WTC11 (cell line): ENCODE data around the gene INSM2. TPM values are rescaled to one million over a fixed set of nuclear protein-coding genes. Genes with fewer than 3 reads are reported as not detected.

Experiments used
- ATAC-seq: fragments of 200-7000 bp; cut with Tn5 transposase; 2 replicates; pipeline ENCODE4 v1.10.0; 2021; ENCODE audit warnings: mild to moderate bottlenecking, moderate library complexity
- CTCF ChIA-PET: fragments of 300-600 bp; sonication (Branson Sonifier 250); formaldehyde crosslinking; loops from one replicate; lab custom pipeline; 2021; ENCODE audit warnings: antibody characterized with exemption; lab: Charles Lee
- POLR2A ChIA-PET: fragments of 350-600 bp; sonication (Branson Sonifier 250); formaldehyde crosslinking; loops from one replicate; lab custom pipeline; 2021; ENCODE audit warnings: antibody characterized with exemption; lab: Charles Lee
- DNase-seq: peaks from one replicate; pipeline ENCODE4 v3.0.0; 2021; ENCODE audit warnings: low spot score
- H3K27ac Mint-ChIP-seq: 2 replicates; pipeline ENCODE4 v1.8.0; 2021; ENCODE audit warnings: mixed read lengths
- H3K27me3 Mint-ChIP-seq: 2 replicates; pipeline ENCODE4 v1.8.0; 2021; ENCODE audit warnings: low read depth, mild to moderate bottlenecking, moderate library complexity, mixed read lengths
- H3K36me3 Mint-ChIP-seq: 2 replicates; pipeline ENCODE4 v1.8.0; 2021; ENCODE audit warnings: mixed read lengths
- H3K4me1 Mint-ChIP-seq: 2 replicates; pipeline ENCODE4 v1.8.0; 2022; ENCODE audit warnings: mixed read lengths
- H3K4me3 Mint-ChIP-seq: 2 replicates; pipeline ENCODE4 v1.8.0; 2021; ENCODE audit warnings: mild to moderate bottlenecking, moderate library complexity, mixed read lengths
- H3K9me3 Mint-ChIP-seq: 2 replicates; pipeline ENCODE4 v1.8.0; 2021; ENCODE audit warnings: mixed read lengths
- ETV6 ChIP-seq: sonication (generic); formaldehyde crosslinking; IDR thresholded peaks from 2 replicates; pipeline ENCODE4 v1.8.1; 2022; ENCODE audit warnings: mild to moderate bottlenecking, missing genetic modification reagents
- FOXJ3 ChIP-seq: sonication (generic); formaldehyde crosslinking; IDR thresholded peaks from 2 replicates; pipeline ENCODE4 v1.9.0; 2021; ENCODE audit warnings: missing genetic modification reagents, mild to moderate bottlenecking, borderline replicate concordance
- GRHL2 ChIP-seq: fragments of 250-450 bp; sonication (Bioruptor Pico); IDR thresholded peaks from 2 replicates; pipeline ENCODE4 v1.8.0; 2022; ENCODE audit warnings: mild to moderate bottlenecking, moderate library complexity; ENCODE audit not compliant: insufficient replicate concordance, severe bottlenecking
- HMGA2 ChIP-seq: fragments of 250-450 bp; sonication (Bioruptor Pico); IDR thresholded peaks from 2 replicates; pipeline ENCODE4 v1.4.0; 2021; ENCODE audit warnings: mild to moderate bottlenecking, moderate library complexity
- KAT7 ChIP-seq: sonication (generic); formaldehyde crosslinking; IDR thresholded peaks from 2 replicates; pipeline ENCODE4 v1.8.1; 2023; ENCODE audit warnings: missing genetic modification reagents, mild to moderate bottlenecking, borderline replicate concordance
- NFYB ChIP-seq: sonication (generic); formaldehyde crosslinking; conservative IDR thresholded peaks from 2 replicates; pipeline ENCODE4 v1.8.0; 2022; ENCODE audit warnings: low read depth, missing genetic modification reagents
- OVOL2 ChIP-seq: fragments of 250-450 bp; sonication (Bioruptor Pico); IDR thresholded peaks from 2 replicates; pipeline ENCODE4 v1.9.0; 2021; ENCODE audit warnings: mild to moderate bottlenecking, borderline replicate concordance
- PRRX2 ChIP-seq: fragments of 250-450 bp; sonication (Bioruptor Pico); IDR thresholded peaks from 2 replicates; pipeline ENCODE4 v1.8.0; 2021; ENCODE audit warnings: mild to moderate bottlenecking
- RORB ChIP-seq: fragments of 250-450 bp; sonication (Bioruptor Pico); IDR thresholded peaks from 2 replicates; pipeline ENCODE4 v1.9.0; 2021; ENCODE audit warnings: mild to moderate bottlenecking
- SOX15 ChIP-seq: fragments of 250-450 bp; sonication (Bioruptor Pico); IDR thresholded peaks from 2 replicates; pipeline ENCODE4 v1.9.0; 2021; ENCODE audit warnings: mild to moderate bottlenecking
- TP53 ChIP-seq: sonication (generic); formaldehyde crosslinking; IDR thresholded peaks from 2 replicates; pipeline ENCODE4 v1.8.1; 2023; ENCODE audit warnings: mild to moderate bottlenecking, missing genetic modification reagents
- ZNF121 ChIP-seq: sonication (generic); formaldehyde crosslinking; IDR thresholded peaks from 2 replicates; pipeline ENCODE4 v1.8.0; 2023; ENCODE audit warnings: missing genetic modification reagents
- ZNF396 ChIP-seq: fragments of 250-450 bp; sonication (Bioruptor Pico); IDR thresholded peaks from 2 replicates; pipeline ENCODE4 v1.8.0; 2021; ENCODE audit warnings: mild to moderate bottlenecking, moderate library complexity, borderline replicate concordance
- ZNF416 ChIP-seq: fragments of 250-450 bp; sonication (Bioruptor Pico); IDR thresholded peaks from 2 replicates; pipeline ENCODE4 v1.9.0; 2021; ENCODE audit warnings: mild to moderate bottlenecking, inconsistent platforms
- ZNF423 ChIP-seq: fragments of 250-450 bp; sonication (Bioruptor Pico); IDR thresholded peaks from 2 replicates; pipeline ENCODE4 v2.1.2; 2022; ENCODE audit warnings: mild to moderate bottlenecking, moderate library complexity
- total RNA-seq: library from RNA; stranded (reverse); gene quantifications from 3 replicates; pipeline ENCODE4 v1.2.3, GENCODE V29; 2021
- TF ChIP-seq, protein P1 (sequence below): sonication (generic); formaldehyde crosslinking; IDR thresholded peaks from 2 replicates; pipeline ENCODE4 v1.8.1; 2023; ENCODE audit warnings: mild to moderate bottlenecking, moderate library complexity, missing genetic modification reagents
- TF ChIP-seq, protein P2 (sequence below): sonication (generic); formaldehyde crosslinking; IDR thresholded peaks from 2 replicates; pipeline ENCODE4 v1.8.0; 2022; ENCODE audit warnings: missing genetic modification reagents
- TF ChIP-seq, protein P3 (sequence below): sonication (generic); formaldehyde crosslinking; IDR thresholded peaks from 2 replicates; pipeline ENCODE4 v1.8.0; 2022; ENCODE audit warnings: mild to moderate bottlenecking, missing genetic modification reagents
- TF ChIP-seq, protein P4 (sequence below): fragments of 250-450 bp; sonication (Bioruptor Pico); IDR thresholded peaks from 2 replicates; pipeline ENCODE4 v1.9.0; 2021; ENCODE audit warnings: mild to moderate bottlenecking
- TF ChIP-seq, protein P5 (sequence below): fragments of 250-450 bp; sonication (Bioruptor Pico); conservative IDR thresholded peaks from 2 replicates; pipeline ENCODE4 v1.9.0; 2021; ENCODE audit warnings: mild to moderate bottlenecking
- TF ChIP-seq, protein P6 (sequence below): sonication (generic); formaldehyde crosslinking; conservative IDR thresholded peaks from 2 replicates; pipeline ENCODE4 v1.8.1; 2022; ENCODE audit warnings: mild to moderate bottlenecking, missing genetic modification reagents

The INSM2 gene
- total RNA-seq, 1 experiment from 2014 or later = 0.07 TPM

DNA sequence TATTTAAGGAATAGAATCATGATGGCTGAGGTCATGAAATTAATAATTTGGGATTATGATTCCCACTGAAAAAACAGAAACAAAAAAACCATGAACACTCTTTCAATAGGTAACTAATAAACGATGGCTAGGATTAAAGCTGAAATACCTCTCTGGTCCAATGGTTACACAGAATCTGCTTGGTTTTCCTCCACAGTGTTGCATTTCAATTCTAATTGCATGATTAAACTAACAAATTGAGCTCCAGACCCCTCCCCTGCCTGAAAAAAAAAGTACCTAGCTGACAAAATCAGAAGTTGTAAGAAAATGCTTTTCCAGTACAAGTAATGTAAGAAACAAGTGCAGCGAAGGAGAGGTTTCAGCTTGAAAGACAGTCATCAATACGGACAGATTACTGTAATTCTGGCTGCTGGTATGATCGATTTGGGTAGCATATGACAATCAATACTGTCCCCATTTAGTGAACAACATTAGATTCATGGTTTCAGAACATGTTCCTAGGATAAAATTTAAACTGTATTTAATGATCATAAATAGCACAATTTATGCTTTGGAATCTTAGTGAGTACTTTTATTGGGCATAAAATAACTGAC lies 32.0 kb downstream of the INSM2 start:
- H3K4me3 Mint-ChIP-seq = no peak overlapping the region
- H3K27me3 Mint-ChIP-seq = no peaks in the 10 kb centered on the region
- H3K36me3 Mint-ChIP-seq = no peaks in the 10 kb centered on the region
- no peak for TF ChIP-seq HMGA2 (CRISPR knock-in tag)
- TF ChIP-seq SOX15 (CRISPR knock-in tag) = no peak
- TF ChIP-seq, protein P1, sequence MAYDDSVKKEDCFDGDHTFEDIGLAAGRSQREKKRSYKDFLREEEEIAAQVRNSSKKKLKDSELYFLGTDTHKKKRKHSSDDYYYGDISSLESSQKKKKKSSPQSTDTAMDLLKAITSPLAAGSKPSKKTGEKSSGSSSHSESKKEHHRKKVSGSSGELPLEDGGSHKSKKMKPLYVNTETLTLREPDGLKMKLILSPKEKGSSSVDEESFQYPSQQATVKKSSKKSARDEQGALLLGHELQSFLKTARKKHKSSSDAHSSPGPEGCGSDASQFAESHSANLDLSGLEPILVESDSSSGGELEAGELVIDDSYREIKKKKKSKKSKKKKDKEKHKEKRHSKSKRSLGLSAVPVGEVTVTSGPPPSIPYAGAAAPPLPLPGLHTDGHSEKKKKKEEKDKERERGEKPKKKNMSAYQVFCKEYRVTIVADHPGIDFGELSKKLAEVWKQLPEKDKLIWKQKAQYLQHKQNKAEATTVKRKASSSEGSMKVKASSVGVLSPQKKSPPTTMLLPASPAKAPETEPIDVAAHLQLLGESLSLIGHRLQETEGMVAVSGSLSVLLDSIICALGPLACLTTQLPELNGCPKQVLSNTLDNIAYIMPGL (CRISPR knock-in tag) = no peak
- TF ChIP-seq PRRX2 (CRISPR knock-in tag) = no peak
- TF ChIP-seq, protein P2, sequence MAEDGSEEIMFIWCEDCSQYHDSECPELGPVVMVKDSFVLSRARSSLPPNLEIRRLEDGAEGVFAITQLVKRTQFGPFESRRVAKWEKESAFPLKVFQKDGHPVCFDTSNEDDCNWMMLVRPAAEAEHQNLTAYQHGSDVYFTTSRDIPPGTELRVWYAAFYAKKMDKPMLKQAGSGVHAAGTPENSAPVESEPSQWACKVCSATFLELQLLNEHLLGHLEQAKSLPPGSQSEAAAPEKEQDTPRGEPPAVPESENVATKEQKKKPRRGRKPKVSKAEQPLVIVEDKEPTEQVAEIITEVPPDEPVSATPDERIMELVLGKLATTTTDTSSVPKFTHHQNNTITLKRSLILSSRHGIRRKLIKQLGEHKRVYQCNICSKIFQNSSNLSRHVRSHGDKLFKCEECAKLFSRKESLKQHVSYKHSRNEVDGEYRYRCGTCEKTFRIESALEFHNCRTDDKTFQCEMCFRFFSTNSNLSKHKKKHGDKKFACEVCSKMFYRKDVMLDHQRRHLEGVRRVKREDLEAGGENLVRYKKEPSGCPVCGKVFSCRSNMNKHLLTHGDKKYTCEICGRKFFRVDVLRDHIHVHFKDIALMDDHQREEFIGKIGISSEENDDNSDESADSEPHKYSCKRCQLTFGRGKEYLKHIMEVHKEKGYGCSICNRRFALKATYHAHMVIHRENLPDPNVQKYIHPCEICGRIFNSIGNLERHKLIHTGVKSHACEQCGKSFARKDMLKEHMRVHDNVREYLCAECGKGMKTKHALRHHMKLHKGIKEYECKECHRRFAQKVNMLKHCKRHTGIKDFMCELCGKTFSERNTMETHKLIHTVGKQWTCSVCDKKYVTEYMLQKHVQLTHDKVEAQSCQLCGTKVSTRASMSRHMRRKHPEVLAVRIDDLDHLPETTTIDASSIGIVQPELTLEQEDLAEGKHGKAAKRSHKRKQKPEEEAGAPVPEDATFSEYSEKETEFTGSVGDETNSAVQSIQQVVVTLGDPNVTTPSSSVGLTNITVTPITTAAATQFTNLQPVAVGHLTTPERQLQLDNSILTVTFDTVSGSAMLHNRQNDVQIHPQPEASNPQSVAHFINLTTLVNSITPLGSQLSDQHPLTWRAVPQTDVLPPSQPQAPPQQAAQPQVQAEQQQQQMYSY (CRISPR knock-in tag) = no peak
- TF ChIP-seq ETV6 = no peak
- TF ChIP-seq, protein P3, sequence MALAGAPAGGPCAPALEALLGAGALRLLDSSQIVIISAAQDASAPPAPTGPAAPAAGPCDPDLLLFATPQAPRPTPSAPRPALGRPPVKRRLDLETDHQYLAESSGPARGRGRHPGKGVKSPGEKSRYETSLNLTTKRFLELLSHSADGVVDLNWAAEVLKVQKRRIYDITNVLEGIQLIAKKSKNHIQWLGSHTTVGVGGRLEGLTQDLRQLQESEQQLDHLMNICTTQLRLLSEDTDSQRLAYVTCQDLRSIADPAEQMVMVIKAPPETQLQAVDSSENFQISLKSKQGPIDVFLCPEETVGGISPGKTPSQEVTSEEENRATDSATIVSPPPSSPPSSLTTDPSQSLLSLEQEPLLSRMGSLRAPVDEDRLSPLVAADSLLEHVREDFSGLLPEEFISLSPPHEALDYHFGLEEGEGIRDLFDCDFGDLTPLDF (CRISPR knock-in tag) = no peak
- TF ChIP-seq TP53 = no peak
- TF ChIP-seq ZNF121 = no peak
- ChIA-PET CTCF (no interaction called here), POLR2A (interaction anchor here (0.7 kb wide), 1 partner anchor 14 kb away, joined by 4 read pairs; no protein-coding TSS in a partner anchor)
- peaks cover 9% of the 10 kb centered on the region; the same call in 1 of the 2 replicates for H3K4me1 Mint-ChIP-seq
- H3K27ac Mint-ChIP-seq = no peak overlapping the region
- no peaks in the 10 kb centered on the region for H3K9me3 Mint-ChIP-seq
- DNase-seq (no peak), ATAC-seq (no peak)

DNA sequence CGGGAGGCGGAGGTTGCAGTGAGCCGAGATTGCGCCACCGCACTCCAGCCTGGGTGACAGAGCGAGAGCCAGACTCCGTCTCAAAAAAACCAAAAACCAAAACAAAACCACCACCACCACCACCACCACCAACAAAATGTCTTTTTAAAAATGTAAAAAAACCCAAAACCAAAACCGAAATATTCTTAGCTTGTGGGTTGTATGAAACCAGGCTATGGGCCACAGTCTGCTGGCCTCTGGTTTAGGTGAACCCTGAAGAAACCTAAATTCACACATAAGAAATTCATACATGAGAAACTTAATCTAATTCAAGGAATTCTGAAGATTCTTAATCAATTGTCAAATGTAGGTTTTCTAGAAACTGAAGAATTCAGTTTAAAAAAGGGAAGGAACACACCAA lies 37.6 kb downstream of the INSM2 start:
- Mint-ChIP-seq H3K36me3 (no peaks in the 10 kb centered on the region), H3K9me3 (no peaks in the 10 kb centered on the region), H3K4me3 (no peak overlapping the region), H3K4me1 (peaks cover 9% of the 10 kb centered on the region; the same call in 1 of the 2 replicates), H3K27ac (no peak overlapping the region), H3K27me3 (no peaks in the 10 kb centered on the region)
- DNase-seq = no peak
- no peak for ATAC-seq
- POLR2A ChIA-PET = no interaction called here
- CTCF ChIA-PET = no interaction called here
- TF ChIP-seq PRRX2 (CRISPR knock-in tag) (no peak), ZNF416 (no peak), ZNF423 (CRISPR knock-in tag) (no peak), FOXJ3 (CRISPR knock-in tag) (no peak), NFYB (no peak), GRHL2 (CRISPR knock-in tag) (no peak), ETV6 (no peak), ZNF396 (no peak), OVOL2 (CRISPR knock-in tag) (no peak), KAT7 (CRISPR knock-in tag) (no peak), RORB (no peak)
- TF ChIP-seq, protein P4, sequence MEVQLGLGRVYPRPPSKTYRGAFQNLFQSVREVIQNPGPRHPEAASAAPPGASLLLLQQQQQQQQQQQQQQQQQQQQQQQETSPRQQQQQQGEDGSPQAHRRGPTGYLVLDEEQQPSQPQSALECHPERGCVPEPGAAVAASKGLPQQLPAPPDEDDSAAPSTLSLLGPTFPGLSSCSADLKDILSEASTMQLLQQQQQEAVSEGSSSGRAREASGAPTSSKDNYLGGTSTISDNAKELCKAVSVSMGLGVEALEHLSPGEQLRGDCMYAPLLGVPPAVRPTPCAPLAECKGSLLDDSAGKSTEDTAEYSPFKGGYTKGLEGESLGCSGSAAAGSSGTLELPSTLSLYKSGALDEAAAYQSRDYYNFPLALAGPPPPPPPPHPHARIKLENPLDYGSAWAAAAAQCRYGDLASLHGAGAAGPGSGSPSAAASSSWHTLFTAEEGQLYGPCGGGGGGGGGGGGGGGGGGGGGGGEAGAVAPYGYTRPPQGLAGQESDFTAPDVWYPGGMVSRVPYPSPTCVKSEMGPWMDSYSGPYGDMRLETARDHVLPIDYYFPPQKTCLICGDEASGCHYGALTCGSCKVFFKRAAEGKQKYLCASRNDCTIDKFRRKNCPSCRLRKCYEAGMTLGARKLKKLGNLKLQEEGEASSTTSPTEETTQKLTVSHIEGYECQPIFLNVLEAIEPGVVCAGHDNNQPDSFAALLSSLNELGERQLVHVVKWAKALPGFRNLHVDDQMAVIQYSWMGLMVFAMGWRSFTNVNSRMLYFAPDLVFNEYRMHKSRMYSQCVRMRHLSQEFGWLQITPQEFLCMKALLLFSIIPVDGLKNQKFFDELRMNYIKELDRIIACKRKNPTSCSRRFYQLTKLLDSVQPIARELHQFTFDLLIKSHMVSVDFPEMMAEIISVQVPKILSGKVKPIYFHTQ = no peak
- TF ChIP-seq, protein P5, sequence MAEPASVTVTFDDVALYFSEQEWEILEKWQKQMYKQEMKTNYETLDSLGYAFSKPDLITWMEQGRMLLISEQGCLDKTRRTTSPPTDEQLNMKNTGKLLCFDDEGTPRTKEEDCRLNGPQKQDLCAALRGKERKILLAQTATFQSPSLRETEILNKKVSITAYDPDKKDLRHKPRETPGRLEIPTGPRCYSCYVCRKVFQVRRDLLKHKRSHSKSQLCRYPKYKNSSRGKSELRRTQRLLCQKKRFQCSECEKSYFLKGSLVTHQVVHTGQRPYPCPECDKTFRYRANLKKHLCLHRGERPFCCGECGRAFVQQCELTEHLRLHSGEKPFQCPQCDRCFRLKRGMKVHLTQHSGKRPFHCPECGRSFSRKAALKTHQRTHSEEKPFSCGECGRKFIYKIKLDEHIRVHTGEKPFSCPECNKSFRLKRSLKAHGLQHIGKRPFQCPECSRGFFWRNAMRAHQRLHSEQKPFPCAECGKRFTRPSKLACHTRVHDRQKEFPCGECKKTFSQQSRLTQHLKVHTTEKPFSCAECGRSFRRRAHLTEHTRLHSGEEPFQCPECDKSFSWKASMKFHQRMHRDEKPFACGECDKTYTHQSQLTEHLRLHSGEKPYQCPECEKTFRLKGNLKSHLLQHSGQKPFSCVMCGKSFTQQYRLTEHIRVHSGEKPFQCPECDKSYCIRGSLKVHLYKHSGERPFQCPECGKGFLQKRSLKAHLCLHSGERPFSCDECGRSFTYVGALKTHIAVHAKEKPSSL (CRISPR knock-in tag) = no peak
- TF ChIP-seq, protein P6, sequence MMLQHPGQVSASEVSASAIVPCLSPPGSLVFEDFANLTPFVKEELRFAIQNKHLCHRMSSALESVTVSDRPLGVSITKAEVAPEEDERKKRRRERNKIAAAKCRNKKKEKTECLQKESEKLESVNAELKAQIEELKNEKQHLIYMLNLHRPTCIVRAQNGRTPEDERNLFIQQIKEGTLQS = no peak
